WTC11 (cell line): Measurements from ENCODE around the gene ACBD3. TPM values are rescaled to one million over a fixed set of nuclear protein-coding genes. Genes with fewer than 3 reads are reported as not detected.
A peak's percentile ranks its signal among the peaks of the same experiment; 100 is the strongest.

ENCODE experiments used
- AR ChIP-seq: fragments of 250-450 bp; sonication (Bioruptor Pico); IDR thresholded peaks from 2 replicates; pipeline ENCODE4 v1.9.0; 2021; ENCODE audit warnings: mild to moderate bottlenecking
- ATF3 ChIP-seq: sonication (generic); formaldehyde crosslinking; conservative IDR thresholded peaks from 2 replicates; pipeline ENCODE4 v1.8.1; 2022; ENCODE audit warnings: mild to moderate bottlenecking, missing genetic modification reagents
- CDX4 ChIP-seq: fragments of 250-450 bp; sonication (Bioruptor Pico); IDR thresholded peaks from 2 replicates; pipeline ENCODE4 v1.9.0; 2021; ENCODE audit warnings: moderate library complexity, mild to moderate bottlenecking, inconsistent platforms, borderline replicate concordance
- FOXJ3 ChIP-seq: sonication (generic); formaldehyde crosslinking; IDR thresholded peaks from 2 replicates; pipeline ENCODE4 v1.9.0; 2021; ENCODE audit warnings: missing genetic modification reagents, mild to moderate bottlenecking, borderline replicate concordance
- GTF2I ChIP-seq: fragments of 250-450 bp; sonication (Bioruptor Pico); conservative IDR thresholded peaks from 2 replicates; pipeline ENCODE4 v1.4.0; 2021; ENCODE audit warnings: mild to moderate bottlenecking
- MXD4 ChIP-seq: fragments of 250-450 bp; sonication (Bioruptor Pico); IDR thresholded peaks from 2 replicates; pipeline ENCODE4 v1.8.0; 2021; ENCODE audit warnings: mild to moderate bottlenecking, moderate library complexity, borderline replicate concordance
- NFYB ChIP-seq: sonication (generic); formaldehyde crosslinking; conservative IDR thresholded peaks from 2 replicates; pipeline ENCODE4 v1.8.0; 2022; ENCODE audit warnings: low read depth, missing genetic modification reagents
- NR3C1 ChIP-seq: sonication (generic); formaldehyde crosslinking; conservative IDR thresholded peaks from 2 replicates; pipeline ENCODE4 v1.8.1; 2023; ENCODE audit warnings: low read depth, mild to moderate bottlenecking, missing genetic modification reagents
- SMAD4 ChIP-seq: sonication (generic); formaldehyde crosslinking; IDR thresholded peaks from 2 replicates; pipeline ENCODE4 v1.8.0; 2022; ENCODE audit warnings: mild to moderate bottlenecking, missing genetic modification reagents
- TCF7 ChIP-seq: sonication (generic); formaldehyde crosslinking; IDR thresholded peaks from 2 replicates; pipeline ENCODE4 v1.8.0; 2022; ENCODE audit warnings: mild to moderate bottlenecking, low read depth, missing genetic modification reagents, moderate library complexity
- USF1 ChIP-seq: sonication (generic); formaldehyde crosslinking; IDR thresholded peaks from 2 replicates; pipeline ENCODE4 v1.8.0; 2022; ENCODE audit warnings: mild to moderate bottlenecking, missing genetic modification reagents
- ZNF416 ChIP-seq: fragments of 250-450 bp; sonication (Bioruptor Pico); IDR thresholded peaks from 2 replicates; pipeline ENCODE4 v1.9.0; 2021; ENCODE audit warnings: mild to moderate bottlenecking, inconsistent platforms
- ZNF512 ChIP-seq: sonication (generic); formaldehyde crosslinking; IDR thresholded peaks from 2 replicates; pipeline ENCODE4 v1.8.1; 2022; ENCODE audit warnings: missing genetic modification reagents, borderline replicate concordance
- ZNF532 ChIP-seq: fragments of 250-450 bp; sonication (Bioruptor Pico); IDR thresholded peaks from 2 replicates; pipeline ENCODE4 v1.9.0; 2021; ENCODE audit warnings: mild to moderate bottlenecking, borderline replicate concordance
- ZNF671 ChIP-seq: fragments of 250-450 bp; sonication (Bioruptor Pico); IDR thresholded peaks from 2 replicates; pipeline ENCODE4 v1.8.0; 2021; ENCODE audit warnings: mild to moderate bottlenecking
- total RNA-seq: library from RNA; stranded (reverse); gene quantifications from 3 replicates; pipeline ENCODE4 v1.2.3, GENCODE V29; 2021
- TF ChIP-seq, protein P1 (sequence below): sonication (generic); formaldehyde crosslinking; IDR thresholded peaks from 2 replicates; pipeline ENCODE4 v1.8.1; 2023; ENCODE audit warnings: mild to moderate bottlenecking, missing genetic modification reagents, moderate library complexity
- TF ChIP-seq, protein P2 (sequence below): sonication (generic); formaldehyde crosslinking; IDR thresholded peaks from 2 replicates; pipeline ENCODE4 v1.8.0; 2023; ENCODE audit warnings: mild to moderate bottlenecking, missing genetic modification reagents
- TF ChIP-seq, protein P3 (sequence below): sonication (generic); formaldehyde crosslinking; IDR thresholded peaks from 2 replicates; pipeline ENCODE4 v1.8.1; 2022; ENCODE audit warnings: mild to moderate bottlenecking, moderate library complexity, missing genetic modification reagents
- TF ChIP-seq, protein P4 (sequence below): sonication (generic); formaldehyde crosslinking; IDR thresholded peaks from 2 replicates; pipeline ENCODE4 v1.8.1; 2022; ENCODE audit warnings: low read depth, missing genetic modification reagents, borderline replicate concordance

Gene ACBD3
- total RNA-seq, 1 experiment from 2014 or later: 38.9 TPM

DNA sequence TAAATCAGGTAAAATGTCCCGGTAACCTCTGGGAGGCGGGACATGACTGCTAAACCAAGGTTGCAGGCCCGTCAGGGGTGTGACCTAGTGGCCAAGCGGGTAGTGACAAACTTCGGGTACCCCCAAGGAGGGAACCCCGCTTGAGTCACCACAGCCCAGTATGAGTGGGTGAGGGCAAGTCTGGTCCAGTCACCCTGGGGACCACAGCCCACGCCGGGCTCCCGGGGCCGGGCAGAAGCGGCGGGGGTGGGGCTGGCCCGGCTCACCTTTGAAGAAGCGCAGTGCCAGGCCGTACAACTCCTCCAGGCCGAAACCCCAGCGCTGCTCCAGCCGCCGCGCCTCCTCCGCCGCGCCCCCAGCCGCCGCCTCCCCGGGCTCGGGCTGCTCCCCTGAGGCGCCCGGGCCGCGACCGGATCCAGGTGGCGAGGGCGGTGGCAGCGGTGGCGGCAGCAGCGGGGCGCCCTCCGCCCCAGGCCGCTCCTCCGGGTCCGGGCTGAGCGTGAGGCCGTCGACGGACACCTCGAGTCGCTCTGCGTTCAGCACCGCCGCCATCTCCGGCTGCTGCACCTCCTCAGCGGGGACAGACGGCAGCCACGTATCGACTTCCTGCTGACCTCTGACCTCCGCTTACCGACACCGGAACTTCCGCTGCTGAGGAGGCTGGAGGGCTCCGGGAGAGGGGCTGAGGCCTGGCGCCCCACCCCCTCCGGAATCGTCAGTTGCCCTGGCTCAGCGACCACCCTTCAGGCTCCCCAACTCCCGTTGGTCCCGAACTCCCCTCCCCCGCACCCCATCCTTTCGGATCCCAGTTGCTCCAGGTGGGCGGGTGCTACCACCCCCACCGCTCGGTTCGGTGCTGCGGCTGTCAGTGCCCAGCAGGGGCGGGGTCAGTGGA is at the start of gene ACBD3 (continued):
- no peak for TF ChIP-seq NFYB
- TF ChIP-seq ZNF532 (CRISPR knock-in tag): no peak
- peak; percentile 34; the same call in 1 of the 2 replicates for TF ChIP-seq USF1 (CRISPR knock-in tag)
- TF ChIP-seq, protein P1, sequence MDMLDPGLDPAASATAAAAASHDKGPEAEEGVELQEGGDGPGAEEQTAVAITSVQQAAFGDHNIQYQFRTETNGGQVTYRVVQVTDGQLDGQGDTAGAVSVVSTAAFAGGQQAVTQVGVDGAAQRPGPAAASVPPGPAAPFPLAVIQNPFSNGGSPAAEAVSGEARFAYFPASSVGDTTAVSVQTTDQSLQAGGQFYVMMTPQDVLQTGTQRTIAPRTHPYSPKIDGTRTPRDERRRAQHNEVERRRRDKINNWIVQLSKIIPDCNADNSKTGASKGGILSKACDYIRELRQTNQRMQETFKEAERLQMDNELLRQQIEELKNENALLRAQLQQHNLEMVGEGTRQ: no peak
- TF ChIP-seq FOXJ3 (CRISPR knock-in tag): no peak
- no peak for TF ChIP-seq ZNF416 (CRISPR knock-in tag)
- TF ChIP-seq, protein P2, sequence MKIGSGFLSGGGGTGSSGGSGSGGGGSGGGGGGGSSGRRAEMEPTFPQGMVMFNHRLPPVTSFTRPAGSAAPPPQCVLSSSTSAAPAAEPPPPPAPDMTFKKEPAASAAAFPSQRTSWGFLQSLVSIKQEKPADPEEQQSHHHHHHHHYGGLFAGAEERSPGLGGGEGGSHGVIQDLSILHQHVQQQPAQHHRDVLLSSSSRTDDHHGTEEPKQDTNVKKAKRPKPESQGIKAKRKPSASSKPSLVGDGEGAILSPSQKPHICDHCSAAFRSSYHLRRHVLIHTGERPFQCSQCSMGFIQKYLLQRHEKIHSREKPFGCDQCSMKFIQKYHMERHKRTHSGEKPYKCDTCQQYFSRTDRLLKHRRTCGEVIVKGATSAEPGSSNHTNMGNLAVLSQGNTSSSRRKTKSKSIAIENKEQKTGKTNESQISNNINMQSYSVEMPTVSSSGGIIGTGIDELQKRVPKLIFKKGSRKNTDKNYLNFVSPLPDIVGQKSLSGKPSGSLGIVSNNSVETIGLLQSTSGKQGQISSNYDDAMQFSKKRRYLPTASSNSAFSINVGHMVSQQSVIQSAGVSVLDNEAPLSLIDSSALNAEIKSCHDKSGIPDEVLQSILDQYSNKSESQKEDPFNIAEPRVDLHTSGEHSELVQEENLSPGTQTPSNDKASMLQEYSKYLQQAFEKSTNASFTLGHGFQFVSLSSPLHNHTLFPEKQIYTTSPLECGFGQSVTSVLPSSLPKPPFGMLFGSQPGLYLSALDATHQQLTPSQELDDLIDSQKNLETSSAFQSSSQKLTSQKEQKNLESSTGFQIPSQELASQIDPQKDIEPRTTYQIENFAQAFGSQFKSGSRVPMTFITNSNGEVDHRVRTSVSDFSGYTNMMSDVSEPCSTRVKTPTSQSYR (CRISPR knock-in tag): 0 out of 2 replicates have a peak, but pooled peaks have one; percentile 51
- TF ChIP-seq, protein P3, sequence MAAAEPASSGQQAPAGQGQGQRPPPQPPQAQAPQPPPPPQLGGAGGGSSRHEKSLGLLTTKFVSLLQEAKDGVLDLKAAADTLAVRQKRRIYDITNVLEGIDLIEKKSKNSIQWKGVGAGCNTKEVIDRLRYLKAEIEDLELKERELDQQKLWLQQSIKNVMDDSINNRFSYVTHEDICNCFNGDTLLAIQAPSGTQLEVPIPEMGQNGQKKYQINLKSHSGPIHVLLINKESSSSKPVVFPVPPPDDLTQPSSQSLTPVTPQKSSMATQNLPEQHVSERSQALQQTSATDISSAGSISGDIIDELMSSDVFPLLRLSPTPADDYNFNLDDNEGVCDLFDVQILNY (CRISPR knock-in tag): peak; percentile 44; the same call in 1 of the 2 replicates
- TF ChIP-seq SMAD4 (CRISPR knock-in tag): no peak
- TF ChIP-seq NR3C1 (CRISPR knock-in tag): no peak
- no peak for TF ChIP-seq ZNF671 (CRISPR knock-in tag)
- TF ChIP-seq CDX4 (CRISPR knock-in tag): no peak
- TF ChIP-seq, protein P4, sequence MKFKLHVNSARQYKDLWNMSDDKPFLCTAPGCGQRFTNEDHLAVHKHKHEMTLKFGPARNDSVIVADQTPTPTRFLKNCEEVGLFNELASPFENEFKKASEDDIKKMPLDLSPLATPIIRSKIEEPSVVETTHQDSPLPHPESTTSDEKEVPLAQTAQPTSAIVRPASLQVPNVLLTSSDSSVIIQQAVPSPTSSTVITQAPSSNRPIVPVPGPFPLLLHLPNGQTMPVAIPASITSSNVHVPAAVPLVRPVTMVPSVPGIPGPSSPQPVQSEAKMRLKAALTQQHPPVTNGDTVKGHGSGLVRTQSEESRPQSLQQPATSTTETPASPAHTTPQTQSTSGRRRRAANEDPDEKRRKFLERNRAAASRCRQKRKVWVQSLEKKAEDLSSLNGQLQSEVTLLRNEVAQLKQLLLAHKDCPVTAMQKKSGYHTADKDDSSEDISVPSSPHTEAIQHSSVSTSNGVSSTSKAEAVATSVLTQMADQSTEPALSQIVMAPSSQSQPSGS (CRISPR knock-in tag): no peak
- no peak for TF ChIP-seq GTF2I (CRISPR knock-in tag)
- TF ChIP-seq ATF3 (CRISPR knock-in tag): no peak
- no peak for TF ChIP-seq AR (CRISPR knock-in tag)
- no peak for TF ChIP-seq TCF7 (CRISPR knock-in tag)
- no peak for TF ChIP-seq ZNF512 (CRISPR knock-in tag)
- no peak for TF ChIP-seq MXD4 (CRISPR knock-in tag)
